ENCODE measurements around the gene ACKR2. TPM values are rescaled to one million over a fixed set of nuclear protein-coding genes. Genes with fewer than 3 reads are reported as not detected.

The ACKR2 gene
- total RNA-seq, 1 donor from 2014 or later: 1.5 TPM

GRCh38 chr3:42906070-42906847, 97.0 kb downstream of the ACKR2 start, which contains the start of gene ZNF662:
ZNF662 (plus strand) TSS chr3:42906142; CDS start chr3:42908115, 1,973 bp downstream.
- no peak for DNase-seq (ENCODE audit: low spot score)
- intact Hi-C loops (cut with DNase I): no loop called here

GRCh38 chr3:42906848-42907183, 97.6 kb downstream of the ACKR2 start:
- intact Hi-C loops (cut with DNase I): no loop called here
- DNase-seq (ENCODE audit: low spot score): no peak

- no peak for DNase-seq (ENCODE audit: low spot score)
- intact Hi-C loops (cut with DNase I): no loop called here
Measured at GRCh38 chr3:42908675-42909074, 99.4 kb downstream of the ACKR2 start.

GRCh38 chr3:42911551-42911950, 102.3 kb downstream of the ACKR2 start:
- no peak for DNase-seq (ENCODE audit: low spot score)

GRCh38 chr3:42914771-42915515, 105.7 kb downstream of the ACKR2 start:
- intact Hi-C loops (cut with DNase I): no loop called here
- no peak for DNase-seq (ENCODE audit: low spot score)

More at GRCh38 chr3:42911551-42911950, 102.3 kb downstream of the ACKR2 start:
- intact Hi-C loops (cut with DNase I): no loop called here

Other genes starting within 250 kb of the ACKR2 start
- 31.5 TPM for gene SEC22C, start 227.5 kb upstream of the ACKR2 start, total RNA-seq
- gene SS18L2, start 218.6 kb upstream of the ACKR2 start, total RNA-seq: 9.6 TPM
- 35.1 TPM for gene NKTR, start 208.8 kb upstream of the ACKR2 start, total RNA-seq
- 202 TPM for gene ZBTB47, start 155.7 kb upstream of the ACKR2 start, total RNA-seq
- 0.57 TPM for gene KLHL40, start 123.9 kb upstream of the ACKR2 start, total RNA-seq
- 505 TPM for gene HHATL, start 106.6 kb upstream of the ACKR2 start, total RNA-seq
- 1.1 TPM for gene CCDC13, start 36.2 kb upstream of the ACKR2 start, total RNA-seq
- gene HIGD1A, start 5.0 kb upstream of the ACKR2 start, total RNA-seq: 266 TPM
- gene CYP8B1, start 66.4 kb downstream of the ACKR2 start, total RNA-seq: not detected
- gene ZNF662, start 96.7 kb downstream of the ACKR2 start, total RNA-seq: 6.6 TPM
- gene GASK1A, start 169.9 kb downstream of the ACKR2 start, total RNA-seq: 0.16 TPM